Activated T-cell treated with anti-CD3 and anti-CD28 coated beads for 48 hours (primary cell): ENCODE results near the gene HOXD8.

ENCODE experiments used
- DNase-seq: peaks from one replicate; pipeline ENCODE4 v3.0.0-alpha.2; 2020; ENCODE audit warnings: low read depth

The HOXD8 gene

DNA sequence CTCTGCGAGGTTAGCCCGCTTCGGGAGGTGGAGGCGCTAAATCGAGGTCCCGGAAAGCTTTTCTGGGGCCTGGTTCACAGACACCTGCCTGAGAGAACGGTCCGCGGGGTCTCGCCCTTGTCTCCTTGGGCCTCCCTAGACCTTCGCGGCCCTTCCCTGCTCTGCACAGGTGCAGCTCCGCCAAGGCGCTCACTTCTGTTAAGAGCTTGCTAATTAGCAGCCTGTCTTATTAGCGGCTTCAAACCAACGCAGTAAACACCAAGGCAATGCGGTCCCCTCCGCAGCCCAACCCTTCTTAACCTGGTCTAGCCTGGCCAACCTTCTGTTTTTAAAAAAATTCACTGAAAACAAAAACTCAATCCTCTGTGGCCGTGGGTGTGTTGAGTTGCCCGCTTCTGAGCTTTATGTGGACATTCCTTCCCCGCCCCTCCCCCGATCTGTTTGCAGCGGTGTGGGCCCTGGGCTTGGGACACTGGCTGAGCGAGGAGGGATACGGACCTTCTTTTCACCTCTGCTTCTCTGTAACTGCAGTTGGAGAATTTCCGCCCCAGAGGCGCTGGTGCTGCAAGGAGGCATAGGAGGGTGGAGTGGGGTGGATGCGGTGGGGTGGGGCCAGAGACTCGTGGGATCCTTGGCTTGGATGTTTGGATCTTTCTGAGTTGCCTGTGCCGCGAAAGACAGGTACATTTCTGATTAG lies 18.4 kb downstream of the HOXD8 start:
- DNase-seq, result no peak

DNA sequence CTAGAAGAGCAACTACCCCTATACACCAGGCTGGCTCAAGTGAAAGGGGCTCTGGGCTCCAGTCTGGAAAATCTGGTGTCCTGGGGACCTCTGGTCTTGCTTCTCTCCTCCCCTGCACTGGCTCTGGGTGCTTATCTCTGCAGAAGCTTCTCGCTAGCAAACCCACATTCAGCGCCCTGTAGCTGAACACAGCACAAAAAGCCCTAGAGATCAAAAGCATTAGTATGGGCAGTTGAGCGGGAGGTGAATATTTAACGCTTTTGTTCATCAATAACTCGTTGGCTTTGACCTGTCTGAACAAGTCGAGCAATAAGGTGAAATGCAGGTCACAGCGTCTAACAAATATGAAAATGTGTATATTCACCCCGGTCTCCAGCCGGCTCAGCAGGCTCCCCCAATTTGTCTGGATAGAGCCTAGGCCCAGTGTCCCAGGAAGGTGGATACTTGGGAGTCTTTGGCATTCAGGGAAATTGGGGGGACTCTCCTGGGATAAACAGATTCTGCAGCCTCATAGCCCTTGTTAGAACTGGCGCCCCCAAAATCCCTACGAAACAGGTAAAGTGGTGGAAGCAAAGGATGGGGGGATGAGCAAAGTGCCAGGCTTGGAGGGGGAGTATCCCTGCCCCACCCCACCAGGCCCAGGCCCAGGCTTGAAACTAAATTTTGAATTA lies 19.4 kb downstream of the HOXD8 start:
- no peak for DNase-seq

DNA sequence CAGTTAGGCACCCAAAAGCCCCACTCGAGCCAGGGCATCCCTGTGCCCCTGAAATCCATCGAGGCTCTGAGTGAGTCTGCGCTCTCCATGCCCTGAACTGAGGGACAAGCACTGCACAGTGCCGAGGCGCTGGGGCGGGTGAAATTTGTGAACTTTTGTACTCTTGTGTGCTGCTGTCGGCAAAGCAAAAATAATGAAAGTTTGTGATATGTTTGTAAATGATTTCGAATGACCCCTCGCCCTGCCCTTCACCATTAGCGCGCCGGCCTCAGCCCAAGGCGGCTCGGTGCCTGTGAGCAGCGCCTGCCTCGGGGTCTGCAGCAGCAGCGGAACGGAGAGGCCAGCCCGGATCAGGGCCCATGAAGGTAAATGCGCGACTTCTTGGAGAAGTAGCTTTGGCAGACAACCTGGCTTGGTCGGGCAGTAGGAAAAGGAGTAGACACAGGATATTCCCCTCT lies 20.0 kb downstream of the HOXD8 start:
- DNase-seq, result no peak

DNA sequence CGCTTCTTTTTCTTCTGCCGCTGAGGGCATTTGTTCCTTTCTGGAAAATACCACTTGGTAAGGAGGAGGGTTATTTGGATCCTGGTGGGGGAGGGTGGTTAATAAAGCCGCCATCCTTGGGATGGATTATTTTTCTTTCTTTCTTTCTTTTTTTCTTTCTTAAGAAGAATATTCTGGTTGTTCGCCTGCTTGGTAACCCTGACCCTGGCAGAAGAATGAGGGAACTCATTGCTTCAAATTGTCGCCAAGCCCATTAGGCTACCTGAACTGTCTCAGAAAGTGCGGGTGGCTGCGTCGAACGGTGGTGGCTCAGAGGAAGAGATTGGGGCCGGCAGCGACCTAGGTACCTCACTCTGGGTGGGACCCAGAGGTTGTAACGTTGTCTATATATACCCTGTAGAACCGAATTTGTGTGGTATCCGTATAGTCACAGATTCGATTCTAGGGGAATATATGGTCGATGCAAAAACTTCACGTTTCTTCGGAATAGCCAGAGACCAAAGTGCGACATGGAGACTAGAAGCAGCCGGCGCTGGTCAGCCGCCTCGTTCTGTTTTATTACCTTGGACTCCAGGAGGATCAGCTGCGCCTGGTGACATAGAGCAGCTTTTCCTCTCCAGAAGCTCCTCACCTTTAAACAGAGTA lies 20.6 kb downstream of the HOXD8 start:
- no peak for DNase-seq

DNA sequence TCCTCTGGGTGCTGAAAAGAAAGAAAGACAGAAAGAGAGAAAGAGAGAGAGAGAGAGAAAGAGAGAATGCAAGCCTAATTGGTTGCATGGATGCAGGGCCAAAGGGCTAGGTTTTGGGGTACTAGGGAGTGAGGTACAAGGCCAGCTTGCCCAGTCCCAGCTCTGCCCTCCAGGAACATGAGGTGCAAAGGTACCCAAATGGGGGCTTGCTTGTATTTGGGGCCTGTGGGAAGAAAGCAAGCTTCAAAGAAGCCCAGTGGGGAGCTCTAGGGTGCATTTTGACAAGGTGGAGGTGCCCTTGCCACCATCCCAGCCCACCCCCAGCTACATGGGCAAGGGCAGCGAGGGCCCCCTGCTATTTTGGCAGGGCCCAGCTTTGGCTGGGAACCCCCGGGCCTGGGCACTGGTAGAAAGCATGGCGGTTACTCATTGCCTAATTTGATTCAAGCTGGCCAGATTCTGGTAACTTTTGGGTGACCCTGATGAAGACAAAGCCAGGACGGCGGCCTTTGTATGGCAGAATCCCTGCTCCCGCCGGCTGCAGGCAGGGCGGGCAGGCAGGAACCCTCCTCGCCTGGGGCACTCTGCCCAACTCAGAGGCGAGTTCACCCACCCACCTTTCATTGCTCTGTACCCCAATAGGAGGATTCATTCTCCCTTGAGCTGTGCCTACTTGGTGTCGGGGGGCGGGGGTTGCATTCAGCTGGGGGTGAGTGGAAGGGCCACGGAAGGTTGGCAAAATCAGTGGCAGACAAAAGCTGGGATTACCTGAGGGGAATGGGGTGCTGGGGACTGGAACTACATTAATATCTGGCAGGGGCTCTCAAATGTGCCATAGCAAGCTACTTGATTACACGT lies 21.3 kb downstream of the HOXD8 start:
- no peak for DNase-seq

DNA sequence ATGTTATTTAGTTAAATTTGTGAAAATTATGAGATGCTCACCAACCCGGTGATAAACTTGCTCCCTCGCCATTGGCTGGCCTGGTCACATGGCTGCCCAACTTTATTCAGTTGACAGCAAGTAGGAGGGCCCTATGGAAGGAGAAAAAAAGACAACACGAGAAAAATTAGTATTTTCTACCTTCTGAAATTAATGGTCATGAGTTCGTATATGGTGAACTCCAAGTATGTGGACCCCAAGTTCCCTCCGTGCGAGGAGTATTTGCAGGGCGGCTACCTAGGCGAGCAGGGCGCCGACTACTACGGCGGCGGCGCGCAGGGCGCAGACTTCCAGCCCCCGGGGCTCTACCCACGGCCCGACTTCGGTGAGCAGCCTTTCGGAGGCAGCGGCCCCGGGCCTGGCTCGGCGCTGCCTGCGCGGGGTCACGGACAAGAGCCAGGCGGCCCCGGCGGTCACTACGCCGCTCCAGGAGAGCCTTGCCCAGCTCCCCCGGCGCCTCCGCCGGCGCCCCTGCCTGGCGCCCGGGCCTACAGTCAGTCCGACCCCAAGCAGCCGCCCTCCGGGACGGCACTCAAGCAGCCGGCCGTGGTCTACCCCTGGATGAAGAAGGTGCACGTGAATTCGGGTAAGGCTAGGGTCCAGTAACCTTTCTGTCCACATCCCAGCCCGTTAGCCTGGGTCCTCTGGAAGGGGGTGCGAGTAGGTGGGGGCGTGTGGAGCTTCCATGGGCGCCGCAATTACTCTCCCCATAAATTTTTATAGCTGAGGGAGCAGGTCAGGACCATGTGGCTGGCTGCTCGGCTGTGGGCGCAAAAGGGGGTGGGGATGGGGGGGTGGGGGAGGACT lies 22.2 kb downstream of the HOXD8 start, which contains the start of gene HOXD4:
HOXD4 (plus strand) TSS at position 109 of the 846 bp plus-strand sequence; CDS start at position 193, 84 bp downstream.
- DNase-seq, result no peak

DNA sequence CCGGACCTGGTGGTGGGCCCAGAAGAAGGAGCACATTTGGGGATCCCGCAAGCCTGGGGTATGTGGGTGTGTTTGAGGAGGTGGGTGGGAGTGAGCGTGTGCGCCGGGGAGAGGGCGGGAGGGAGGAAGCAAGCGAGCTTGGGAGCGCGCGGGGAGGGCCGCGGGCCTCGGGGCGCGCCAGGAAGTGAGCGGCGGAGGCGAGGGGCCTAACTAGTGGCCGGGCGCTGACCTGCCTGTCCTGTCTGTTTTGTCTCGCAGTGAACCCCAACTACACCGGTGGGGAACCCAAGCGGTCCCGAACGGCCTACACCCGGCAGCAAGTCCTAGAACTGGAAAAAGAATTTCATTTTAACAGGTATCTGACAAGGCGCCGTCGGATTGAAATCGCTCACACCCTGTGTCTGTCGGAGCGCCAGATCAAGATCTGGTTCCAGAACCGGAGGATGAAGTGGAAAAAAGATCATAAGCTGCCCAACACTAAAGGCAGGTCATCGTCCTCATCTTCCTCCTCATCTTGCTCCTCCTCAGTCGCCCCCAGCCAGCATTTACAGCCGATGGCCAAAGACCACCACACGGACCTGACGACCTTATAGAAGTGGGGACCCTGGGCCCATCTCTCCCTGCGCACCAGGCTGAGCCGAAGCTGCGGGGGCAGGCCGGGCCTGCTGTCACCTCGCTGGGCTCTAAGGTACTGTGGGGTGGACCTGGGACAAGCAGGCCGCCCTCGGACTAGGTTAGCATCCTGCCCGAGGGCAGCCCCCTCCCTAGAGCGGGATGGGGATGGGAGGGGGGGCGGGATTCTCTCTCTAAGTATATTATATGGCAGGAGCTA lies 23.1 kb downstream of the HOXD8 start:
- DNase-seq, result no peak

DNA sequence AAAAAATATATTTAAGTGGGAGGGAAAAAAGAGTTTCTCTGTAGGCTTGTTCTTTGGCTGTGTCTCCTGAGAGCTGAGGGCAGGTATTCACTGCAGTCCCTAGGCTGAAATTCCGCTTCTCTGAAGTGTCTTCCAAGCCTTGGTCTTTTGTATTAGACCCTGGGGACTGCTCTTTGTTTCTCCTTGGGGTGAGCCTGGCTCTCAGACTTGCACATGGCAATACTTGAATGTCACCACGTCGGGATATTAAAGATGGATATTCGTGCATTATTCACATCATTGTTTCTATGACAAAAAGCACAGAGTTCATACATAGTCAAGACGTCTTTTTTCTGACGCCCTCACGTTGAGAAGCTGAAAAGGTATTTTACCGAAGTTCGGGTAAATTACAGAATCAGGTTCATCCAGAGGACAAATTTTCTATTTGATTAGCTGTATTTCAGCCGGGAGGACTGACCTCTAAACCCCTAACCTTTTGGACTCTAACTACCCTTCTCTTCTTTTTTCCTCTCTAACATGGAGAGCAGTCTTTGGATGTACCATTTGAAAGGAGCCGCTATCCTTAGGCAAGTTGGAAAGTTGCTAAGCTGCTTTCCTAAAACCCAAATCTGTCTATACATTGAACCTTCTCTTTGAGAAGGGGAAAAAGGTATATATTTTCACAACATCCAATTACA lies 25.2 kb downstream of the HOXD8 start:
- DNase-seq, result no peak

DNA sequence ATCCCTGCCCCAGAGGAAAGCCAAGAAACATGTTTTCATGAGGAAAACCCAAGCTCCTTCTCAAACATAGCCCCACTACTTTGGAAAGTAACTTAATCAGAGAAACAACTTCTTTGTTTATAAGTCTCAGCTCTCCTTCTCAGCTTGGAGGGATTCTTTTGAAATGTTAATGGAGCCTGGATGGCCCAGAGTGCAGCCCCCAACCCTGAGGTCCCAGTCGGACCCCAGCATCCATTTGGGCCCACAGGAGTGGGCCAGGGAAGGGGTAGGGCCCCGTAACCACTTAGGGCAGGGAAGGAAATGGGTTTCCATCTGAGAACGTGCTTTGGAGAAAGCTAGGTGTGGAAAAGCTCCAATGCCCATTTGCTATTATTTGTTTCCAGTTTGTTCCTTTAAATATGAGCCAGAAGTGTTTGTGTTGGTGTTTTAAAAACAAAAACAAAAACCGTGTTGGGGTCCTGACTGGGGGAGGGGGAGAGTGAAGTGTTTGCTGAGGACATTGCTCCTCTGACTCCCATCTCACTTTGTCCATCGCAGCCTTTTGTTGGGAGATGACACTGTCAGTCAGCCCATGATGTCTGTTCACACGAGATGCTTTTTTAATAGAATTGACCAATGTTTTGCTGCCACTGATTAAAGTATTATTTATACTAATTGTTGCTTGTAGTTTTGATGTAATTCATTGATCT lies 26.0 kb downstream of the HOXD8 start:
- DNase-seq, result no peak

DNA sequence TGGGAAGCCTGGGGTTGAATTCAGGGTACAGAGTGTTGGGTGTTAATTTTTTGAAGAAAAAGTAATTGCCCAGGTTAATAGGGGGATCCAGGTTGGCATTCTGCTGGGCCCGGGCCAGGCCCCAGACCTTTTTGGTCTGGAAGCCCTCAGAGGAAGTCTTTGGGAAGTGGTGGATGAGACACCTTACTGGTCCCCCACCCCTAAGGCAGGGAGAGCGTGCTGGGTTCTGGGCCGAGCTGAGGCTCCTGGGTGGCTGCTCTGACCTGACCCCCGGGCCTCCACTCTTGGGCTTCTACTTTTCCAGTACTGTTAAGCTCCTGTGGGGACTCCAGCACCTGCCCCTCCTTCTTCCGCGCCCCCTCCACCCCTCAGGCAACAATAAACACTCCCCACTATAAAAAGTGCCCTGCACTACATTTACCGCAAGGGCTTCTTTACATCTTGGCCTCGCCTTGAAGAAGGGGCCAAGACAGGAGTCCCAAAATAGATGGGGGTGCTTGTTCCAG lies 26.8 kb downstream of the HOXD8 start:
- no peak for DNase-seq

DNA sequence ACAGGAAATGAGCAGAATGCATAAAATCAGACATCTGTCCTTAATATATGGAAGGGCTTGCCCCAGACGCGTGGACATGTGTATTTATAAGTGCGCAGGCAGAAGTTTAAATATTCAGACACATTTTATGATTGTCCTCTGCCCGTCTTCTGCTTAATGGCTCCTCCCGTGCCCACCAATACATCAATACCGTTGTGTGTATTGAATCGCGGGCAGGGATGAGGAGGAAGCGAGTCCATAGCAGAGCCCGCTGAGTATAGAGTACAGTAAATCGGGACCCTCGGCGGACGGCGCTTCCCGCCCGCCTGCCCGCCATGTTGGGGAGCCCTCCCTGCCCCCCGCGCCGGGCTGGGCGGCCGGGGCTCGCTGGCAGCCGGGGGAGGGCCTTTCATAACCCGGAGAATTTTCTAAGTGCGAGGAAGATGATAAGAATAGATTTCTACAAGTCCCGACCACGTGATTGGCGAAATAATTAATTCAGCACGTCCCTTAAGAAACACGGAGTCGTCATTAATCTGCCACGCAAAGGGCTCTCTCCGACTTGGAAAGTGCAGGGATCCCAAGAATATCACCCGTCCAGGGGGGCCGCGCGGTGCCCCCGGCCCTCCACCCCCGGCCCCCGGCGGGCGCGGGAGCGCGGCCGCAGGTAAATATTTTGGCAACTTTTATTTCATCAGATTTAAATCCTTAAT lies 27.4 kb downstream of the HOXD8 start, which contains the start of gene HOXD3:
HOXD3 (plus strand) TSS at position 501 of the 692 bp plus-strand sequence. CDS start 11,808 bp downstream, outside the sequence.
- no peak for DNase-seq

DNA sequence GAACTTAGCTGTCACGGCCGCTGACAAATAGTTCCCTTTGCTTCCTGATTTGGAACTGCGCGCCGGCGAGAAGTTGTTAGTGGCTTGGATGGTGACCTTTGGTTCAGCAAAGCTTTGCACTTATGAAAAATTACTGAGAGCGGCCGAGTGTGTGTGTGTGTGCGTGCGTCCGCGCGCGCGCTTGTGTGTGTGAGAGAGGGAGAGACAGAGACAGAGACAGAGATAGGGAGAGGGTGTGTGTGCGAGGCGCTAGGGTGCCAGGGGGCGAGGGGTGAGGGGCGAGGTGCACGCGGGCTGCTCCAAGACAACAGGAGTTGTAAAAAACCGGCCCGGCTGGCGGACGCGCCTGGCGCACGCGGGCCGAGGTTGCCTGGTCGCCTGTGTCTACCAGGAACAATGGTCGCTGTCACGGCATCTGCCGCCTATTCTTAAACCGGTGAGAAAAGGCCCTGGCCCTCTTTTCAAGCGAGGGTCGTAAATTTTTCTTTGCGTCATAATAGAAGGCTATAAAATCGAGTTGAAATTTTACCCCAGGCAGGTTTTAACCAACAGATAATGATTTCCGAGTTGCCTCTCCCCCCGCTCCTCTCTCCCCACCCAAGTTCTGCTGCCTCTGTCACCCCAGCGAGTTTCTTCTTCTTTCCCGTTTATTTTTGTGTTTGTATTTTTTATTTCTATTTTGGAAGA lies 28.1 kb downstream of the HOXD8 start:
- DNase-seq, result no peak

DNA sequence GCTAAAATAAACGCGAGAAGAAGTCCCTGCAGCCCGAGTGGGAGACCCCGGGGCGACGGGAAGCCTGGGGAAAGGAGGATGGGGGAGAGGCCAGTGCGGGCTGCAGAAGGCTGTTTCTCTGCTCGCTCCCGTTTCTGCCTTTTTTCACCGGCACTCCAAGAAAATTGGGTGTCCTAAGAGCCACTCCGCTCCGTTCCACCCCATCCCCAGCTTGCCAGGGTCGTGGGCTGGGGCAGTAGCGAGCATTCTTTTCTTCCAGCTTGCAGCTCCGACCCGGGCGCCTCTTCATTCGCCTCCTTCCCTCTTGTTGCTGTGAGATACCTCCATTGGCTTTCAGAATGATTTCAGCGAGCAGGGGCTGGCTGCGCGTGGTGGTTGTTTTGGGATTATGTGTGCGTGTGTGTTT lies 28.7 kb downstream of the HOXD8 start:
- no peak for DNase-seq

DNA sequence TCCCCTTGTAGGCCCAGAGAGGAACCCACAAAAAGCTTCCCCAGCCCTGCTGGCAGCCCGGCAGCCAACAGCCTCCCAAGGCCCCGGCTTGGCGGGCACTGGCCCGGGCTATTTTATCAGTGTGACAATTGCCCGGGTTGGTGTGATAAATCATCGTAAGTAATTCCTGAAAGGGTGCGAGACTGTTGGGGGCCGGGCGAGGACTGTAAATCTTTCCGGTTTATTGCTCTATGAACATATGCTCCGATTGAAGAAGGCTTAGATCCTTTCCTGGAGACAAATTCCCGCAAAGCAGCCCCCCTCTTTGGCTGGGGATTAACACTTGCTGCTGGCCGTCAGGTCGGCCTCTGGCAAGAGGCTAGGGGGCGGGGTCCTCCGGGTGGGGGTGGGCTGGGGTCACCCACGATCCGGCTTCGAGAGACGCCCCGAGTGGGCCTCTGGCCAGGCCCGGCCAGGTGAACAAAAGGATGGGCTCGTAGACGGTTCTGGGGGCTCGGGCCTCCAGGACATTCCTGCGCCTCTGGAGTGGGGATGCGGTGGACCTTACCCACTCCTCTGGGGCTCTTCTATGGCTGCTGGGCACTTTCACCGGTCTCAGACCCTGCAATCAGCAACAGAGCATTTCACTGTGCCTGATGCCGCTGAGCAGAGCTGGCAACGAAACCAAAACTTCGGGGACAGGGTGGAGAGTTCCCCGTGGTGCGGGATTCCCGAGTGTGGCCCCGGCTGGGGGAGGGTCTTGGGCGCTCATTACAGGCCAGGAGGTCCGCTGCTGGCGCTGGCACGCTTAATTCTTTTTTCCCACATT lies 29.6 kb downstream of the HOXD8 start:
- DNase-seq, result no peak

DNA sequence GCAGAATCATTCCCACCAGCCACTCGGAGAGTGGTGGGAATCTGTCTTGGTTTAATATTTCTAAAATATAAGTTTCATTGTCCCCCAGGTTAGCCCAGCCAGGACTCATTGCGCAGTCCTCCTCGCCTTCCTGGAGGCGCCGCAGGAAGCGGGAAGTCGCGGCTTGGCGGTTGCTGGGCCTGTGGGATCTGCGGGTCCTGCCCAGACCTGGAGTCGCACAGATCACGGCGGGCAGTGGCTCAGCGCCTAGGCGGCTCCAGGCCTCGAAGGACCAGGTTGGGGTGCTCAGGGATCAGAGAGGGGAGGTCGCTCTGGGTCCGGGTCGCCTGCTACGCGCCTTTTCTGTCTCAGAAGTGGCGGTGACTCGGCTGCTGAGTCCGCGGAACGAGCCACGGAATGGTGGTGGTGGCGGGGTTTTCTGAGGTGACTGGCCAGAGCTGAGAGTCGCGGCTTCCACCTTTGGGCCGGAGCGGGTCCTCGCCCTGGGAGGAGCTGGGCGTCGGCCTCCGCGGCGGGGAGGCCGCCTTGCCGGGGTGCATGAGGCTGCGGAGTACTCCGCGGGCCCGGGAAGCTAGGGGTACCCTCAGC lies 30.3 kb downstream of the HOXD8 start:
- DNase-seq, result no peak

DNA sequence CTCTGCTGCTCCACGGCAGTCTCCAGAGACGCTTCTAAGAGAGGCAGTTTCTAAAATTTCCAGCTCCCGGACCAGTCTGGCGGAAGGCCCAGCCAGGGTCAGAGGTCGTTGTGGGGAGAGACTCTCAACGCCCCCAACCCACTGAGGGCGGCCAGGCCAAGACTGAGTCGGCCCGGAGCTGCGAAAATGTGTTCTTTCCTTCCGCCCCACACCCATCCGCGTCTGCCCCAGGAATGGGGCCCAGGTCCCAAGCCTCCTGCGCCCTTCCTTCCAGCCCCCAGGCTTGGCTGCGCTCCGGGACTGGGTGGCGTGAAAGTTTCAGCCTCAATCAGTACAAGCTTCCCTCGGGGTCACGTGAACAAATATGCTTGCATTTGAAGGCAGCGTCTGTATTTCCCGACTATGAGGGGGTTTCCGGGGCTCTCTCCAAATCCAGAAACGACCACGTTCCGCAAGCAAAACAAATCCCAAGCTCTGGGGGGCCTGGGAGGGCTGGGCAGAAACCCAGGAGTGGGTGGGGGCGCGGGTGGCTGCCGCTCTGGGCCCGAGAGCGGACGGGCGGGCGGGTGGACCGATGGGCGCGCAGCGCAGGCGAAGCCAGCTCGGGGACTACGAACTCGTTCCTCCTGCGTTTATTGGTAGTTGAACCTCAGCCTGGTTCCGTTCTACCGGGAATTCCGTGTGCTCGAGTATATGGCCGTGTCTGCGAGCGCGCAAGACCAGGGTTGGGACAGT lies 30.9 kb downstream of the HOXD8 start:
- no peak for DNase-seq
